Midbrain (tissue), 1 donor: ENCODE data around the gene APBB1.

ENCODE experiments used
- DNase-seq: peaks from one replicate; lab custom pipeline; 2025; lab: John Stamatoyannopoulos, UW

The APBB1 gene

DNA sequence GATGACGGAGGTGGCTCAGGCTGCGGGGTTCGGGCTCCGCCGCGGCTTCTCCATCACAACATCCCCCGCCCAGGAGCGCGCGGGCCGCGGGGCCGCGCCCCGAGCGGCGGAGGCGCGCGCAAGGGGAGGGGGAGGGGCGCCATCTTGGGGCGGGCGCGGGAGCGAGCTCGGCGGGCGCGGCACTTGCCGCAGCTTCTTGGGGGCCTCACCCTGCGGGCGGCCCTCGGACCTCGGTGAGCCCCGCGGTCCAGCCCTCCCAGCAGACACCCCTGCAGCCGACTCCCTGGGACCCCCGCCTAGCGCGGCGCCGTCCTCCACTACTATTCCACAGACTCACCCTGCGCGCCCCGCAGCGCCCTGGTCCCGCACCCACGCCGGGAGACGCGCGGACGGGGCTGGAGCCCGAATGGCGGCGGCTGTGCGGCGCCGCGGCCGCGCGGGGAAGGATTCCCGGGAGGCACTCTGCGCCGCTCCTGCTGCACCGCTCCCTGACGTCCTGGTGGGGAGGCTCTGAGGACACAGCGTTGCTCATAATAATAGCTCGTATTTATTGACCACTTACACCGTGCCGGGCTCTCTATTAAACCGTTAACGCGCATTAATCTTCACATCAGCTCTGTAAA lies at the start of gene APBB1:
APBB1 (minus strand) TSS at position 86 of the 623 bp plus-strand sequence. CDS start 7,747 bp downstream, outside the sequence.
- DNase-seq = peak; percentile 85

DNA sequence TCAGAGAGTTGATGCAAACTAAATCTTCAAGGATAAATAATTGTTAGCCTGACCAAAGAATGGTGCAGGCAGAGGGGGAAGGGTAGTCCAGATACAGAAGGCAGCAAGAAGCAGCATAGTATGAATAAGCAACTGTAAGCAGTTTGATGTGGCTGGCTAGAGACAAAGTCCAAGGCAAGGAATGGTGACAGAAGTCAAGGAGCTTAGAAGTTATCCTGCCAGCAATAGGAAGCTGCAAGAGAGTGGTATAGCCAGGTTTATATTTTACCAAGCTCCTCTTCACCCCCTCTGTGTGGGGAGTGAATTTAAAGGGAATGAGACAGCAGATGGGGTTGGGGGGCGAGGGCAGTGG lies 40.2 kb upstream of the APBB1 start:
- no peak for DNase-seq

DNA sequence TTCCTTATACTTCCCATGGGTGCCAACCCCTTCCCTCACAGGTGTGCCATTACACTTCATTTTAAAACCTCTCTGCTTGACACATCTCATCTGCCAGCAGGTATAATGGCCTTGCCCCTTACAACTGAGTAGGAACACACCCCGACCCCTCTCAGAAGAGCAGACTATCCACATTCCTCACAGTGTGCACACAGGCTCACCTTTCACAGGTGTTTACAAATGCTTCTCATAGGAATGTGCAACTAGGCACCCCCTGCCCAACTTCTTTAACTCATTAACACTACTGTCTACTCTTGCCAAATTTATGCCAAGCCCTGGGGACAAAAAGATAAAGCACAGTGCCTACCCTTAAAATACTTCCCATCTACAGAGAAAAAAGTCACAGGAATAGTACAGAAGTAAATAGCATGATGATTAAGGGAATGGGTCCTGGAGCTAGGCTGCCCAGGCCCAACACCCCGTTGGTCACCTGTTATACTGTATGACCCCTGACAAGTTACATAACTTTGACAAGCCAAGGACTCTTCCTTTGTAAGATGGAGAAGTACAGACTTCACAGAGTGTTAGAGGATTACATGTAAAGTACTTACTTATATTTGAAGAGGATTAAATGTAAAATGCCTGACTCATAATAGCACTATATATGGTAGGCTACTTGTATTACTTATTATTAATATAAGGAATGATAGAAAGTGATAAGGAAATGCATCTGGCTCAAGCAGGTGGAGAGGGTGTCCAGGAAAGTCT lies 39.6 kb upstream of the APBB1 start:
- no peak for DNase-seq

DNA sequence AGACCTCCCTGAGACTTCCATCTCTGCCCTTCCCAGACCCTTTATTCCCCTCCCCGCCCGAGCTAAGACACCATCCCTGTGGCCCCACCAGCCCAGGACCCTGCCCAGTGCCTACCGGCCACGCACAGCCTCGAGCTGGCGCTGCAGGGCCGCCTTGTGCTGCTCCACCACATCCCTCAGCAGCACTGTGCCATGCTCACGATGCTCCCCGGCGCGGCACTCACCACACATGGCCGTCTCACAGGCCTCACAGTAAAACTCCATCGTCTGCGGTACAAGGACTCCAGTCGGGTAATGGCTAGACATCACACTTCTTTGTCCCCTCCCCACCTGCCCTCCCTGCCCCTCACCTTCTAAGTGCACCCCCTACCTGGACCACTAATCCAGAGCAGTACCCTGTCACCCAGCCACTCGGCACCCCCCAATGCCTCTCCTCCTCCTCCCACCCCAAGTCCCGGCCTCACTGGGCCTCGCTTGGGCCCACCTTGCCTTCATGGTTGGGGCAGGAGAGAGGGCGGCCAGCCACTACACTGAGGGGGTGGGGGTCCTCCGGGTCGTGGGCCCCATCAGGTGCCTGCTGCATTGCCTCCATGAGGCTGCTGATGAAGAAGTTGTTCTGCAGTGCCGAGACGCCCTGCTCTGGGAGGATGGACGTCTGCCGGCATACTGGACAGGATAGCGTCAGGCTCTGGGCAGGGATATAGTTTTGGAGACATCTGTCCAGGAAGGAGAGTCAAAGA lies 38.9 kb upstream of the APBB1 start:
- DNase-seq = no peak

DNA sequence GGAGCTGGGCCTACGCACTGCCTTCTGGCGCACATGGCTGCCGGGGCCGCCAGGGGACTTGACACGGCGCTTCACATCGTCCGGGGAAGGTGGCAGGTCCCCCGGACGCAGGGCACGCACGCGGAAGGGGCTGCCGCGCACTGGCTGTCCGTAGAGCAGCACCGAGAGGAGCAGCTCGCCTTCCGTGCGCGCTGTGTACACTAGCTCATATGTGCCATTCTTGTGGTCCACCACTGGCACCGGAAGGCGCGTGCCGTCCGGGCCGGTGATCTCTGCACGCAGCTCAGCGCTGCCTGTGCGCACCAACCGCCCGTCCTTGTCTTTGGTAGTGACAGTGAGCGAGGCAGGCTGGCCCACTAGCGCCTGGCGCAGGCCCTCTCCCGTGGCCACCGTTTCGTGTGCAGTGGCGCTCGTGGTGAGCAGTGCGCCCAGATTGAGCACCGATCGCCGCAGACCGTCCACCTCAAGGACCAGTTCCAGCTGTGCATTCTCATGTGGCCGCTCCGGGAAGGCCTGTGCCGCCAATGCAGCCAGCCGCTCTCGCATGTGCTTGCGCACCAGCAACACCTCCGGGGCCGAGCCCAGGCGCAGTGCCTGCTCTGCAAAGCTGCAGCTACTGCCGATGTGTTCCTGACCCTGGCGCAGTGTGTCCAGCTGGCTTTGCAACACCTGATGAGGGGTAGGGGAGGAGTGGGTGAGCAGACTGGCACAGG lies 37.6 kb upstream of the APBB1 start:
- DNase-seq = no peak

DNA sequence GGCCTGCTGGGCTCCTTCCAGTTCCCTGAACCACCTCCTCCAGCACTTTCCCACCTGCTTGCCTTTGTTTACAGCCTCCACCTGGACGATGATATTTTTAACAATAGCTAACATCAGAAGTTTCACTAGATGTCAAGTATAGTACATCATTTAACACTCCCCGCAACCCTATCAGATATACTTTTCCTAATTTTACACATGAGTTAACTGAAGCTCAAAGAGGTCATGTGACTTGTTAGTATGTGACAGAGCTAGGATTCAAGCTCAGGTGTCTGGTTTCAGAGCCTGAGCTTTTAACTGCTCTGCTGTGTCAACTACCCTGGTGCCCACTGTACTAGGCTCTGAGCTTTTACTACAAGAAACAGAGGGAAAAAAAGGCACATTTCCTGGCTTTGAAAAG lies 36.2 kb upstream of the APBB1 start:
- DNase-seq = no peak

DNA sequence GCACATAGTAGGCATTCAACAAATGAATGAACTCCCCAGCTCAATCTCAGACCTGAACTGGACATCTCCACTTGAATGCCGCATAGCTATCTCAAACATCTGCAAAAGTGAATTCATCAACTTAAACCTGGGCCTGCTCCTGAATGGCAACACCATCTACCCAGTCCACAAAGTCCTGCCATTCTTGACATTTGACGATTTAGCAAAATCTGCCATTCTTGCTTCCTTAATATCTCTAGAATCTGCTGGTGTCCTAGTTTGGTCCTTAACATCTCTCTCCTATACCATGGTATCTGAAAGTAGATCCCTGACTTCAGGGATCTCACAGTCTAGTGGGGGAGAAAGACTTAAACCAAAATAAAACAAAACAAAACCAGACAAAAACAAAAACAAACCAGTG lies 34.3 kb upstream of the APBB1 start:
- no peak for DNase-seq

DNA sequence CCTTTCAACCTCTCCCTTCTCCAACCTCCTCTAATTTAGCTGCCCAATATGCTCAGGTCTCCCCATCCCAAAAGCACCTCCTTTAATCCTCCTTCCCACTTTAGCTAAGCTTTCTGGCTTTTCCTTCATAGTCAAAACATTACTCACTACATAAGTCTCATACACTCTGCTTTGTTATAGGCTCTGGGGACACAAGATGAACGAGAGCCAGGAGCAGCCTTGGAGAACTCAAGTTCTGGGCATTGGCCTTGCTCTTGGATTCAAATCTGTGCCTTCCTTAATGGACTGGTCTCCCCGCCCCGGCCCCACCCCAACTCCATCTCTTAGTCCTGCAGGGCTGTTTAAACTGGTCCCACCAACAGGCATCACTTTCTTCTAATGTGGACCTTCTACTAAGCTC lies 33.3 kb upstream of the APBB1 start:
- no peak for DNase-seq

DNA sequence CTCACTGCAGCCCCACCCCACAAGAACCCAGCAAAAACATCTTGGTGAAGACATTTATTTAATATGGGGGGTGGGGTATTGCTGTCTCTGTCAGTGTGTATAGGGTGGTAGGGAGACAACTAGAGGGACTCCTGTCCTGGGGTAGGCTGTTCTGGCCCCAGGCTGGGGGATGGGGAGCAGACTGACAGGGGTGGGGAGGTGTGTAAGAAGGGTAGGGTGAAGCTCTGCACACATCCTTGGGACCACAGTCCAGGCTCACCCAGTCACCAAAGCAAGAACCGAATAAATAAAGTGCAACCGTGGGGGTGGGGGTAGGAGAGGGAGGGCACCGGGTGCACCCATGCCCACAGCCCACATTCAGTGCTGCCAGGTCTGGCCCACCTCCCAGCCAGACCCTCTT lies 29.7 kb upstream of the APBB1 start:
- DNase-seq = no peak

DNA sequence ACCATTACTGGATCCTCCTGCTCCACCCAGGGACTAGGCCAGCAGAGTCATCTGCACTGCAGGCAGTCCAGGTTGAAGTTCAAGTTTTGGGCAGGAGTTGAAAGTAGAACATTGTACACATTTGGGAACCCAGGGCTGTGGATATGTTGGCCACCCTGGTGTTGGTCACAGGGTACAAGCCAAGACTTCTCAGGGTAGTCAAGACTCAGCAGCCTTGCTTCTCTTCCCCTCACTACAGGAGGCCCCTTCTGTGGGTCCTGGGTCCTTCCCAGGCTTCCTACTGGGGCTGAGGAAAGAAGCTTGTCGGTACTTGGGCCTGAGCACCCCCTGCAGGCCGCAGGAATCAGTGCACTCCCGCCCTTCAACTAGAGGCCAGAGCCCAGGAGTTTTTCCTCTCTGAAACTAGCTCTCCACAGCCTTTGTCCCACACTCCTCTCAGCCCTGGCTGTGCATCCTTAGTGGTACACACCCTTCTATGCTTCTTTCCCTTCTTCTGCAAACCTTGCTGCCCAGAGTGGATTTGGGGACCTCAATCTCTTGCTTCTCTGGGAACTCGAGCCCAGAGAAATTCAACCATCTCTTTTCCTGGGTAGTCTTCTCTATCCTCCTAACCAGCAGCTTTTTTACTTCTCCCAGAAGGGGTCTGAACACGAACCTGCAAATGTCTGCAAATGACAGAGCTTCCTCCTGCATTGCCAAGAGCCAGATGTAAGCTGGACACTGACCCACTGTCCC lies 24.5 kb upstream of the APBB1 start:
- peak; percentile 80 for DNase-seq

DNA sequence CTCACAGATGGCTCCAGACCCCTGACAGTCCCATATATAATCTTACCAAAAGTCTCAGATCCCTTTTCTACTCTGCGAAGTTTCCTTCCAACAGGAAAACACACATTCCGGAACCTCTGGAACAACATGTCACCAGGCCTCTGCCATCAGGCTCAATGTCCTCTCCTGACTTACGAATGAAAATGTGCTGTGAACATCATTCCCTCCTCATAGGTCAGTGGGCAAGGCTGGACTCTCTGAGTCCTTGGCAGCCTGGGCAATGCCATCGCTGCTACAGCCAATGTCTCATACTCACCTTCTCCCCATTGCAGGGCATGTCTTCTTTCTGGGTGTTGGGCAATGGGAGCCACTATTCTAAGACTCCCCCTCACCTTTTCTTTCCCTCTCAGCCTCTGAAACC lies 23.5 kb upstream of the APBB1 start:
- DNase-seq = no peak

DNA sequence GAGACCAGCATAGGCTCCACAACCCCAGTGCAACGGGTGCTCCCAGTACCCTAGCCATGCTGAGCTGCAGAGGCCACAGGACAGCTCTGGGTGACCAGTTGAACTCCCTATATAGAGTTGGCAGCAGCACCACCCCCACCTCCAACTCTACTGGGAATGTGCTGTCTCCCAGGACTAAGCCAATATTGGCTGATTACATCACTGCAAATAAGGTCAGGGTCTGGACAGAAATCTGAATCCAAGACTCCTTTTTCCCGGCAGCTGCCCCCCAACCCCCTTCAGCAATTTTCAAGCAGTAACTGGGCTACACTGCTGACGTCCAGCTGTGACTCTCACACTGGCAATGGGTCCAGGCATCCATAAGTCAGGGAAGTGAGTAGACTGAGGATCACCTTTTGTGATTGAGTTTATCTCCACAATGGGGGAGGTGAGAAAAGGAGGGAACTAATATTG lies 22.0 kb upstream of the APBB1 start, which contains the start of gene HPX:
HPX (minus strand) TSS at position 82 of the 453 bp plus-strand sequence; CDS start at position 58, 24 bp downstream.
- no peak for DNase-seq

DNA sequence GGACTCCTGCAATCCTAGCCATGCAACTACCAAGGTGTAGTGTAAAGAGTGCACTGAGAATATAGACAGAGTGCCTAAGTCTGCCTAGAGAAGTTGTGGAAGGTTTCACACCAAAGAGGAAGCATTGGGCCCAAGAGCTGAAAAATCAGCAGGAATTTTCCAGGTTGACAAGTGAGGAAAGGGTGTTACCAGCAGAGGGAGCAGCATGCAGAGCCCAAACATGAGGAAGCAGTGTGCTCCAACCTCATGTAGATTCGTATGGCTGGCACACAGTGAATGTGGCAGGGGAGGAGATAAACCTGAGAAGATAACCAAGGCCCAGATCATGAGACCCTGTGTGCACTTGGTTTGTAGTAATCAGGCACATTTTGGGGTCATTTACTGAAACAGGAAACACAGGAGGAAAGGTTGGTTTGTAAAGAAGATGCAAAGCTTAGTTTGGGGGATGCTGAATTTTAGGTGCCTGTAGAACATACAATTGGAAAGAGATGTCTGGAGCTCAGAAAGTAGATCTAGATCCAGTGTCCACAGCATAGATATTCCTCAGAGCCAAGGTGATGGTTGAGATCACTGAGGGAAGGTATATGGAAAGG lies 20.2 kb upstream of the APBB1 start:
- peak; percentile 58 for DNase-seq

DNA sequence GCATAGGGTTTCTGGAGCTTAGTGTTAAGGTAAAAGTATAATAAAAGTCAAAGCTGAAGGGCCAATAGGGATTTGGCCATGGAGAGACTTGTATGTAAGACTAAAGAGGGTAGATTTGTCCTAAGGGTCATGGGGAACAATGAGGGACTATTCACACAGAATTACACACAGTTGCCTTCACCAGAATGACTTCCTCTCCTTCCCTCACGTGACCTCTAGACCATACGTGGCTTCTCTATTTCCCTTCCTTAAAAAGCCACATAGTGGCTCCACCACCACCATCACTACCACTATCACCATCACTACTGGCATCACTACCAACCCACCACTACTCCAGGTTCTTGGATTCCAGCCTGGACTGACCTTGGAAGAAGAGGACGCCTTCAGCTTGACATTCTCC lies 19.1 kb upstream of the APBB1 start:
- DNase-seq = no peak

DNA sequence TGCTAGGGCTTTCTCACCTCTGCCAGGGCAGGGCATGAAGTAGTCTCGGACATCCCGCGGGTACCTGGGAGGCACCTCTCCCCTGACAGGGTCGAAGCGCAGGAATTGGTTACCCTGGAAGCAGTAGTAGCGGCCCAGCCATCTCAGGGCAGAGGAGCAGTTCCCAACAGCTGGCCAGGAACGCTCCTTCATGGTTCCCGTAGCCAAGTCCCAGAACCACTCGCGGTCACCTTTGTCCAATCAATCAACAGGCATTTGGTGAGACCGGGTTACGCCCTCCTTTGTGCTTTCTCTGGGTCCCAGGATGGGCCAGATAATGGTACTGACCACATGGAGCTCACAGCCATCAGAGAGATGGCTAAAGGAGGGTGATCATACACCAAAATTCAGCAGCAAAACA lies 18.5 kb upstream of the APBB1 start:
- DNase-seq = no peak

DNA sequence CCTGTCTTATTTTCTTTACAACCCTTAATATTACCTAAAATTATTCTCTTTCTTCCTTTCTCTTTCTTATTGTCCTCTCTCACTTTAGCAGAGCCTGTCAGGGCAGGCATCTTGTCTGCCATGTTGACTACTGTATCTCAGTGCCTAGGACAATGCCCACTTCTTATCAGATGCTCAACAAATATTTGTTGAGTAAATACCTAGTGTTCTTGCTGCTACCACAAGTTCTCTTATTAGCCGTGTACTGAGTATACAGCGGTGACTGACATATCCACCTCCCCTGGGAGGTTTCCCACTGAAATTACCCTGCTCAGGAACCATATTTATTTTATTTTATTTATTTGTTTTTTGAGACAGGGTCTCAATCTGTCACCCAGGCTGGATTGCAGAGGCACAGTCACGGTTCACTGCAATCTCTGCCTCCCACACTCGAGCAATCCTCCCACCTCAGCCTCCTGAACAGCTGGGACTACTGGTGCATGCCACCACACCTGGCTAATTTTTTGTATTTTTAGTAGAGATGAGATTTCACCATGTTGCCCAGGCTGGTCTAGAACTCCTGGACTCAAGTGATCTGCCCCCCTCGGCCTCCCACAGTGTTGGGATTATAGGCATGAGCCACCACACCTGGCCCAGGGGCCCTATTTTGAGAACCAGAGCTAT lies 15.2 kb upstream of the APBB1 start:
- DNase-seq = no peak

DNA sequence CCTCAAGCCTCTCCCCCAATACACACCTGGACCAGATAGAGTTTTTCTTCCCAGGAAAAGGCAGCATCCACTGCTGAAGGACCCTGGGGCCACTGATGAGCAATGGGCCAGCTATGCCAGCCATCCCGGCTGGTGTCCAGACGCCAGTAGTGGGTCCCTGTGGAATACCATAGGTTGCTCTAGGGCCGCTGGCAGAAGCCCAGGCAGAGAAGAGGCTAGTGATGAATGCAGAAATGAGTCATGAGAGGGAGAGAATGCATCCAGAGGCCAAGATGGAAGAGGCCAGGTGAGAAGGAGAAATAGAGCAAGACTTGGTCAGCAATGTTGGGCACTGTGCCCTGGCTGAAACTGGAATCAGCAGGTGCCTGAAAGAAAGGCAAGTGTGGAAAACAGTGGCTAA lies 13.0 kb upstream of the APBB1 start:
- no peak for DNase-seq

DNA sequence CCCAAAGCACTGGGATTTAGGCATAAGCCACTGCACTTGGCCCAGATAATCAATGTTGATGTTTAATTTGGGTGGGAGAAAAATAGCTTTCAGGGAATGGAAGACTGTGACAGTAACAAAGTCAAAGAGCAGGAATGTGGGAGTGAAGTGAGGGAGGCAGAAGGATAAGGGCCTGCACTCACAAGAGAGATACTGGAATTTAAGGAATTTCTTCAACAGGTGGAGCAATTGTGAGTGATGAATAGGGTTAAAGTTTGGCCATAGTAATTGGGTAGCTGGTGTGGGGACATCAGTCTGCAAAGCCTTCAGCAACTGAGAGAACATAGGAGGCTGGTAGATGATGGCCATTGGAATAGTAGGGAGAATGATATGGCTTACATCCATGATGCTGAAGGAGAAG lies 8.6 kb upstream of the APBB1 start:
- DNase-seq = no peak

DNA sequence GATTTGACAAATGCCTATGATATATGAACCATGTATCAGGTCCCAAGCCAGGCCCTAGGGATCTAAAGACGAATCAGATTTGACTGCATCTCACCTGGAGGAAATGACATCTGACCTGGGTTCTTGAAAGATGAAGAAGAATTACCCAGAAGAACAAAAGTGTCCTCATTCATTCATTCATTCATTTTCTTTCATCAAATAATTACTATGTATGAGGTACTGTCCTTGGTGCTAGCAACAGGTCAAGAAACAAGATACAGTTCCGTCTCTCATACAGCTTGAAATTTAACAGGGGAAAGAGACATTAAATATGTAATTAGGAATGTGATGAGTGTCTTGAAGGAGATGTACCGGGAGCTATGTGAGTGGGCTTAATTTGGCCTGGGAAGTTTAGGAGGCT lies 1.8 kb upstream of the APBB1 start:
- no peak for DNase-seq

DNA sequence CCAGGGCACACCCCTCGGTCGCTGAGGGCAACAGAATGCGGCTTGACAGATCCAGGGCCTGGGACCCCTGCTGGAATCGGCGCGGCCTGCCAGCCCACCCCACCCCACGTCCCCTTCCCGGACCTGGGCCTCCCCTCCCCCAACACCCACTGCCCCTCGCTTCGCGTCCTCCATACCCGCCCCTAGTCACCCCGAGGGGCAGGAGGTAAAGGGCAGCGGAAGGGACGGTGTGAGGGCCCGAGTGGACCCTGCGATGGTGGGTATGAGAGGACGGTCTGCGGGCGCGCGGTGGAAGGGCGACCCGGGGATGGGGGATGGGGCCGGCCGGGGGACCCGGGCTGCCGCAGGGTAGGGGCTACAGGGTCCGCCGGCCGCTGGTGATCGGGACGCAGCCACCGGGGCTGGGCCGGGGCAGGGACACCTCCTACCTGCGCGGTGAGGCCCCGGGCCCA lies 311 bp downstream of the APBB1 start:
- DNase-seq = no peak
